NCI-H748 (cell line): ENCODE data around the gene THBS2.
"Not testable (repeated sequence)": the region's sequence is repeated elsewhere in the genome, so short reads cannot be mapped to it uniquely, and the experiment has no call there.

Source experiments
- DNase-seq: peaks from one replicate; lab custom pipeline; 2025; ENCODE audit not compliant: unreplicated experiment; lab: John Stamatoyannopoulos, UW

Gene THBS2

DNA sequence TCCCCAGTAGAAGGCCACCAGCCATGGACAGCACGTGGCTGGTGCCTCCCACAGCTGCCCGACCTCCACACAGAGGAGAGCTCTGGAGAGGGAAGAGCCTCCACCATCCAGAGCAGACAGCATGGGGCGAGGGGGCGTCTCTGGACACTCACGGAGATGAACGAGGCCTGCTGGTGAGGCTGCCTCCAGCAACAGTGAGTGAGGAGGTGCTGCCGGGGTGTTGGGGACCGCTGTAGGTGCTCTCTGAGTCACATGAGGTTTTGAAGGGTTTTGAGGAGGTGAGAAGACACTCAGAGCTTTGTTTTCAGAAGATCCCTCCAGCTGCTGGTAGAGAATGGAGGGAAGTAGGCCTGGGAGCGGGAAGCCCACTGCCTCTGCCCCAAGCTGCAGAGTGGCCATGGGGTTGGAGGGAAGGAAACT lies 65.6 kb downstream of the THBS2 start:
- no peak for DNase-seq

- DNase-seq: no peak
Measured at GRCh38 chr6:169186496-169187169, 67.0 kb downstream of the THBS2 start.

GRCh38 chr6:169185692-169186485 lies 67.8 kb downstream of the THBS2 start:
- DNase-seq: no peak

GRCh38 chr6:169185011-169185521 lies 68.6 kb downstream of the THBS2 start:
- no peak for DNase-seq

DNA sequence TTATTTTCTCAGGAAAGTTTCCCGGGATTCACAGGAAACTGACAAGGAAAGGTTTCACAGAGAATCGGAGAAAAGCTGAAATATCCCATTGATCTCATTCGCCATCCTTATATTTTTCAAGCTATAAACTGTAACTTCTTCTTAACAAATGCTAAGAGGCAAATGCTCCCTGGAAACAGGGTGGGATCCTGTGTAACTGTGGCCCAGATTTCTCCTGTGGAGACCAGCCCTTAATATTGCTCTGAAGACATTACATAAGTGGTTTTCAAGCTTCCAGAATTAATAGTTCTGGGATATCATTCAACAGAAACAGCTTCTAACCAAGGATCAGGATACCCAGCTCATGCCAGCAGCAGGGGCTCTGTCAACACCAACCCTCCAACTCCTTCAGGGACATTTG lies 69.2 kb downstream of the THBS2 start:
- no peak for DNase-seq

DNA sequence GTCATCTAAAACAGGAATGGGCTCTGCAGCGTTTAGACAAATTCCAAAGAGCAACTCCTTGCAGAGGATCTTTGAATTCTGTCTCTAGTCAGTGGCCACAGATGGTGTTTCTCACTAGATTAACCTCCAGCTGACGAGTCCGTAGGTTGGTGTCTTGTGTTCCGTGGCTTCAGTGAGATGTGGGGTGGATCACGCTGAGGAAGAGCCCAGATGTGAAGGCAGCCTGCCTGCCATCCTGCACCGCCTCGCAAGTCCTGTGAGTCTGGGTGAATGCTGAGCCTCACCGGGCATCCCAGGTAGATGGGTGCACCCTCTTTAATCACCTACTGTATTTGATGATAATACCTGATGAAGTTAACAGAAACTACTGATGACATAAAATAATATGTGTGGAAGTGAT lies 70.4 kb downstream of the THBS2 start:
- DNase-seq: no peak

- not testable (repeated sequence) for DNase-seq
Measured at GRCh38 chr6:169179831-169180230, 73.8 kb downstream of the THBS2 start.

- DNase-seq: no peak
Measured at GRCh38 chr6:169177516-169178166, 76.0 kb downstream of the THBS2 start.

GRCh38 chr6:169176361-169176991 lies 77.2 kb downstream of the THBS2 start:
- DNase-seq: no peak

DNA sequence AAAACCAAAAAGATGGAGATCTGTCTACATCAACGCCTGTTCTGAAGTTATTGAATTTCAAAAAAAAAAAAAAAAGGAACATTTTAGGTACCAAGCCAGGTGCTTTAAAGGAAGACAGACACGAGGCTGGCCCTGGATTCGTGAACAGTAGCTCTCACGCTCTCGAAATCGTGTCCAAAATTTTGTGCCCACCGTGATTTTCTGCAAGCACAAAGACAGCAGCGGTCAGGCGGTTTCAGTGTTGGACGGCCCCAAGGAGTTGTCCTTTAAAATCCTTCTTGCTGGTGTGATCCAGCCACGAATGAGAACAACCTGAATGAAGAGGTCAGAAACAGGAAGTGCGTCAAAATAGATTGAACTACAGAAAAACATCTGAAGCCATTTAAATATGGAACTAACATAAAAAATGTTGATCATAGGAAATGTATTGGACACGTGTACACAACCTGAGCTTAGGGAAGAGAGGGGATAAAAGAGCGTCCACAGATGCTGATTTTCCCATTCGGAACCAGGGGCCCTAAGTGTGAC lies 78.2 kb downstream of the THBS2 start:
- DNase-seq: no peak

- no peak for DNase-seq
Measured at GRCh38 chr6:169174516-169175359, 78.9 kb downstream of the THBS2 start.

GRCh38 chr6:169173532-169174268 lies 79.9 kb downstream of the THBS2 start:
- no peak for DNase-seq

DNA sequence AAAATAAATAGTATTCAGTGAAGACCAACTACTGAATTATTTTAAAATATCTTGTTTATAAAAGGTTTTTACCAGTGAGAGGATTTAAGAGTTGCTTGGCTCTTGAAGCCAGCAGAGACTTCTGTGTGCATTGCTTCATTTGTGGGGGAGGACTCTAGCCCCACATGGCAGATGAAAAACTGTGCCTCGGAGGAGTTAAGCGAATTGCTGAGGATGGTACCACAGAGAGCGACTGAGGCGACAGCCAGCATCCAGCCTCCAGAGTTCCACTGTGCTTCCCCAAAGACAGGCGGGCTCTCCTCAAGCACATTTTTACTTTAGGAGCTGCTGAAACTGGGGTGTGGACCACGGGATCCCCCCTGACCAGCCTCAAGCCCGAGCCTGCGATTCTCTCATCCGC lies 80.7 kb downstream of the THBS2 start:
- no peak for DNase-seq

DNA sequence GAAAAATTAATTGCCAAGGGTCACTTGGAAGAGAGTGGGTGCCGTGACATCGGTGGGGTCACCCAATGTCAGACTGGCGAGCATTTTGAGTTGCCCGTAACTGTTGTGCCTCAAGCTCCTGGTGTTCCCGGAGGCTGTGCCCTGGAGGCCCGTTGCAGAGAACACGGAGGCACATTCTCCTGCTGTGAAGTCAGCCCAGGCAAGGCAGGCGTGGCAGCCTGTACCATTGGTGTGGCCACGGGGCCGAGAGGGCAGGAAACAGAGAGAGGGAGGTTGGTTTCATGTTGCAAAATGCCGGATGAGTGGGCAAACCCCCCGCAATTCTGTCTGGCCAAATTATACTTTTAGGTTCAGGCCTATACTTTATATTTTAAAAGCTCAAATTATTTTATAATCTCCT lies 81.2 kb downstream of the THBS2 start:
- no peak for DNase-seq

- DNase-seq: no peak
Measured at GRCh38 chr6:169171951-169172350, 81.7 kb downstream of the THBS2 start.

DNA sequence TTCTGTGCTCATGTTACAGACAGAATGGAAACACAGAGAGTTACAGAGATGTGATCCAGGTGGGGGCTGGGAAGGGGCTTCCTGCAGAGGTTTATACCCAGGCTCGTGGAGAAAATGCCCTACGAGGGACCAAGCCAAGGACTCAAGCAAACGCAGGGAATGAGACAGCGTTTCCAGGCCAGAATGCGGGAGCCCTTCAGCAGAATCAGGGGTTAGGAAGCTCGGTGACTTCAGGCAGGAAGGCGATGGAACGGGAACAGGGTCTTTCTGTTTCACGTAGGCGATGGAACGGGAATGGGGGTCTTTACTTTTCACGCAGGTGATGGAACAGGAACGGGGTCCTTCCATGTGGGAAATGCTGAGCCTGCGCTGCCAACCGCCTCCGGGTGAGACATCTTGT lies 82.6 kb downstream of the THBS2 start:
- no peak for DNase-seq

- no peak for DNase-seq
Measured at GRCh38 chr6:169170583-169170955, 83.1 kb downstream of the THBS2 start.

DNA sequence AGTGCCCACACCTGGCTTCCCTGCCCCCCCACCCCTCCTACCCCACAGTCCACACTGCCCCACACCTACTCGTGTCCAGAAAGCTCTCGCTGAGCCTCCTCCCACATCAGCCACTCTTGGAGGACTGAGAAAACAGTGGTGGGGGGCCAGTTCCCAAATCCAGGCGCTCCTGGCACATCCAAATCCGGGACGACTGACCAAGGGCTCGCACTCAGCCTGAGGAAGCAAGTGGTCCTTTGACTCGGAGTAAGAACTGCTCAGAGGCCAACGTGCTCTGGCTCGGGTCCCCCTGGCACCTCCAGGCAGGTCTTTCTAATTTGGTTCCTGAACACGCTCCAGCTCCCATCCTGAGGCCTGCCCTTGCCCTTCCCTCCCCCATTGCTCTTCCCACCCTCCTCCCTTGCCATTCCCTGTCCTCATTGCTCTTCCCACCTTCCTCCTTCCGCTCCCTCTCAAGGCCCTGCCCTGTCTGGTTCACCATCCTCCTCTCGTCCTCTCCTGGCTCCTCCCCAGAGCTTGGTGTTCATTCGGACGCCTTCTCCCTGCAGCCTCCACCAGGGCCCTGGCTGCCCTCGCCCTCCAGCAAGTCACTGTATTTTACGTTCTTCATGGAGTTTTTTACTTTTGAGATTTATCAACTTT lies 83.6 kb downstream of the THBS2 start:
- DNase-seq: no peak

GRCh38 chr6:169169375-169169774 lies 84.3 kb downstream of the THBS2 start:
- no peak for DNase-seq
